Lung (tissue), 13 donors: Measurements from ENCODE around the gene C15orf62. TPM values are rescaled to one million over a fixed set of nuclear protein-coding genes. Genes with fewer than 3 reads are reported as not detected.

Source experiments
- ATAC-seq: fragments of 200-7000 bp; cut with Tn5 transposase; one replicate; pipeline ENCODE4 v1.9.1; 2020; ENCODE audit warnings: moderate number of reproducible peaks; ENCODE audit not compliant: insufficient read depth, low FRiP score
- DNase-seq, 3 donors: peaks; one replicate each; pipeline ENCODE4 v3.0.0-alpha.2; 2013 to 2017
- H3K27ac ChIP-seq, 2 donors: one replicate each; pipeline ENCODE4 v1.5.1; 2013; ENCODE audit warnings: mild to moderate bottlenecking in 2 of 2, moderate library complexity in 2 of 2, control low read depth in 1 of 2, inconsistent platforms in 1 of 2, low read depth in 1 of 2, low read length in 1 of 2
- H3K27me3 ChIP-seq, 3 donors: one replicate each; pipeline ENCODE4 v1.5.1; 2013; ENCODE audit warnings: low read length in 2 of 3; ENCODE audit not compliant: control insufficient read depth in 3 of 3, insufficient read depth in 3 of 3
- H3K36me3 ChIP-seq, 4 donors: one replicate each; pipeline ENCODE4 v1.5.1; 2013; ENCODE audit warnings: low read length in 4 of 4, mild to moderate bottlenecking in 1 of 4, moderate library complexity in 1 of 4; ENCODE audit not compliant: control insufficient read depth in 4 of 4, insufficient read depth in 4 of 4
- H3K4me1 ChIP-seq, 5 donors: one replicate each; pipeline ENCODE4 v1.5.1; 2013; ENCODE audit warnings: low read length in 5 of 5, mild to moderate bottlenecking in 2 of 5, moderate library complexity in 1 of 5; ENCODE audit not compliant: control insufficient read depth in 5 of 5, insufficient read depth in 5 of 5
- H3K4me3 ChIP-seq: one replicate; pipeline ENCODE4 v1.5.1; 2013; ENCODE audit warnings: mild to moderate bottlenecking, control low read depth, moderate library complexity
- H3K9ac ChIP-seq, 2 donors: one replicate each; pipeline ENCODE4 v1.5.1; 2013; ENCODE audit warnings: low read length in 2 of 2, control low read depth in 1 of 2; ENCODE audit not compliant: insufficient read depth in 1 of 2
- H3K9me3 ChIP-seq, 4 donors: one replicate each; pipeline ENCODE4 v1.5.1; 2013; ENCODE audit warnings: low read length in 3 of 4, mild to moderate bottlenecking in 1 of 4, moderate library complexity in 1 of 4; ENCODE audit not compliant: control insufficient read depth in 4 of 4, insufficient read depth in 3 of 4
- CTCF ChIP-seq: IDR thresholded peaks from 2 replicates; pipeline ENCODE4 v1.5.1; 2012; ENCODE audit warnings: mild to moderate bottlenecking; ENCODE audit errors: control extremely low read depth, extremely low read depth
- WGBS, 2 donors: extraction: QIAGEN DNeasy Blood & Tissue Kit; methylation state at CpG; one replicate each; pipeline ENCODE4 v1.1.7; 2013; 5-methylcytosine and 5-hydroxymethylcytosine counted together
- polyA plus RNA-seq, 2 donors: library from polyadenylated mRNA; stranded (reverse); fragments of 200-250 nt; gene quantifications; one replicate each; pipeline ENCODE4 v1.2.1, GENCODE V29; 2013
- small RNA-seq: library from RNA; depleted of rRNA; stranded (forward); fragments of <200 nt; gene quantifications from one replicate; pipeline ENCODE3, GENCODE V24; 2014; ENCODE audit warnings: low replicate concordance
- total RNA-seq, 2 donors: library from RNA; depleted of rRNA in 1 of 2; stranded (reverse); fragments of >200 nt in 1 of 2; gene quantifications; one replicate each; pipeline ENCODE4 v1.2.1, GENCODE V29; 2014 to 2021
- donor health status: control.
- donor health status: control.
- donor health status: Bipolar disorder and iron deficiency.
- donor health status: healthy.
- donor health status: DM: yes; HTN: yes; CAD: no.

C15orf62 gene
- total and polyA plus RNA-seq, 4 donors = 0.34 to 1.5 (median 0.73) TPM

GRCh38 chr15:40819048-40819447, 49.3 kb downstream of the C15orf62 start:
- ATAC-seq = no peak
- Histone ChIP-seq H3K27ac (no peak overlapping the region), H3K4me3 (no peak overlapping the region), H3K9ac (no peak overlapping the region), H3K36me3 (peaks cover 0 to 2% (median 0%) of the 10 kb centered on the region in 4 donors), H3K27me3 (no peaks in the 10 kb centered on the region), H3K9me3 (no peaks in the 10 kb centered on the region), H3K4me1 (peaks cover 0 to 17% (median 0%) of the 10 kb centered on the region in 5 donors)
- DNase-seq = no peak
- WGBS, 2 donors = 69 to 87% methylated on average over 7 of the region's 7 CpGs
- TF ChIP-seq CTCF = no peak

GRCh38 chr15:40821195-40821594, 51.4 kb downstream of the C15orf62 start:
- Histone ChIP-seq H3K4me1 (peaks cover 0 to 15% (median under 1%) of the 10 kb centered on the region in 5 donors), H3K27me3 (no peaks in the 10 kb centered on the region), H3K9me3 (no peaks in the 10 kb centered on the region), H3K9ac (no peak overlapping the region), H3K4me3 (no peak overlapping the region), H3K36me3 (no peaks in the 10 kb centered on the region), H3K27ac (no peak overlapping the region)
- TF ChIP-seq CTCF = no peak
- WGBS, 2 donors = 91 to 100% methylated on average over 2 of the region's 2 CpGs
- DNase-seq (no peak), ATAC-seq (no peak)

Small RNAs within 50 kb of the gene (small RNA-seq; reads per million reads assigned to genes)
- gene SUMO2P15 = not detected

Other genes with a start within 250 kb of the C15orf62 start
- gene CCDC32, start 204.9 kb upstream of the C15orf62 start, total RNA-seq = 10 to 100 TPM; 24.5 to 31.8 TPM
- gene CCDC32, start 204.9 kb upstream of the C15orf62 start, polyA plus RNA-seq = 10 to 100 TPM; 29.3 to 31.2 TPM
- 1 to 10 TPM; 5.2 to 9.4 TPM for gene RPUSD2, start 200.7 kb upstream of the C15orf62 start, total RNA-seq
- 1 to 10 TPM; 7.2 to 9.3 TPM for gene RPUSD2, start 200.7 kb upstream of the C15orf62 start, polyA plus RNA-seq
- gene KNL1, start 175.7 kb upstream of the C15orf62 start, total RNA-seq = 1 to 10 TPM in 1 of 2 donors, under 1 TPM in 1; 0.95 to 5.4 TPM
- under 1 TPM; 0.45 to 0.53 TPM for gene KNL1, start 175.7 kb upstream of the C15orf62 start, polyA plus RNA-seq
- gene RAD51, start 74.8 kb upstream of the C15orf62 start, total RNA-seq = 1 to 10 TPM; 1.3 to 2.2 TPM
- 1 to 10 TPM in 1 of 2 donors, under 1 TPM in 1; 0.95 to 1.2 TPM for gene RAD51, start 74.8 kb upstream of the C15orf62 start, polyA plus RNA-seq
- gene RMDN3, start 14.7 kb upstream of the C15orf62 start, total RNA-seq = 10 to 100 TPM; 20.9 to 94.4 TPM
- gene RMDN3, start 14.7 kb upstream of the C15orf62 start, polyA plus RNA-seq = 10 to 100 TPM; 34.1 to 52.1 TPM
- 10 to 100 TPM; 12.5 to 85.5 TPM for gene GCHFR, start 5.9 kb upstream of the C15orf62 start, total RNA-seq
- 100 to 1,000 TPM in 1 of 2 donors, 10 to 100 TPM in 1; 53.8 to 125 TPM for gene GCHFR, start 5.9 kb upstream of the C15orf62 start, polyA plus RNA-seq
- 10 to 100 TPM; 23.0 to 25.0 TPM for gene ZFYVE19, start 37.1 kb downstream of the C15orf62 start, total RNA-seq
- gene ZFYVE19, start 37.1 kb downstream of the C15orf62 start, polyA plus RNA-seq = 10 to 100 TPM; 17.3 to 19.4 TPM
- gene DNAJC17, start 37.5 kb downstream of the C15orf62 start, total RNA-seq = 10 to 100 TPM; 36.5 to 39.8 TPM
- 10 to 100 TPM; 48.3 to 76.5 TPM for gene DNAJC17, start 37.5 kb downstream of the C15orf62 start, polyA plus RNA-seq
- not detected for gene PPP1R14D, start 58.7 kb downstream of the C15orf62 start, total RNA-seq
- gene PPP1R14D, start 58.7 kb downstream of the C15orf62 start, polyA plus RNA-seq = under 1 TPM in 1 of 2 donors, not detected in 1; 0.22 TPM
- 100 to 1,000 TPM; 118 to 136 TPM for gene SPINT1, start 74.1 kb downstream of the C15orf62 start, total RNA-seq
- 10 to 100 TPM; 47.1 to 82.1 TPM for gene SPINT1, start 74.1 kb downstream of the C15orf62 start, polyA plus RNA-seq
- 1 to 10 TPM; 2.1 to 8.5 TPM for gene RHOV, start 104.3 kb downstream of the C15orf62 start, total RNA-seq
- 1 to 10 TPM; 3.2 to 5.3 TPM for gene RHOV, start 104.3 kb downstream of the C15orf62 start, polyA plus RNA-seq
- gene VPS18, start 124.5 kb downstream of the C15orf62 start, total RNA-seq = 10 to 100 TPM; 19.0 to 31.5 TPM
- 10 to 100 TPM; 16.1 to 23.3 TPM for gene VPS18, start 124.5 kb downstream of the C15orf62 start, polyA plus RNA-seq
- 10 to 100 TPM; 17.9 to 31.8 TPM for gene DLL4, start 159.4 kb downstream of the C15orf62 start, total RNA-seq
- 10 to 100 TPM; 11.8 to 16.3 TPM for gene DLL4, start 159.4 kb downstream of the C15orf62 start, polyA plus RNA-seq
- gene CHAC1, start 183.5 kb downstream of the C15orf62 start, total RNA-seq = 10 to 100 TPM in 1 of 2 donors, under 1 TPM in 1; 0.17 to 11.6 TPM
- 10 to 100 TPM; 11.6 to 11.9 TPM for gene CHAC1, start 183.5 kb downstream of the C15orf62 start, polyA plus RNA-seq